Amniotic epithelial cell (primary cell): ENCODE measurements around the gene CCNB1.
"Not testable (repeated sequence)": the region's sequence is repeated elsewhere in the genome, so short reads cannot be mapped to it uniquely, and the experiment has no call there.

Experiments
- DNase-seq: peaks from one replicate; pipeline ENCODE4 v3.0.0-alpha.2; 2010; ENCODE audit warnings: low read depth

The CCNB1 gene

DNA sequence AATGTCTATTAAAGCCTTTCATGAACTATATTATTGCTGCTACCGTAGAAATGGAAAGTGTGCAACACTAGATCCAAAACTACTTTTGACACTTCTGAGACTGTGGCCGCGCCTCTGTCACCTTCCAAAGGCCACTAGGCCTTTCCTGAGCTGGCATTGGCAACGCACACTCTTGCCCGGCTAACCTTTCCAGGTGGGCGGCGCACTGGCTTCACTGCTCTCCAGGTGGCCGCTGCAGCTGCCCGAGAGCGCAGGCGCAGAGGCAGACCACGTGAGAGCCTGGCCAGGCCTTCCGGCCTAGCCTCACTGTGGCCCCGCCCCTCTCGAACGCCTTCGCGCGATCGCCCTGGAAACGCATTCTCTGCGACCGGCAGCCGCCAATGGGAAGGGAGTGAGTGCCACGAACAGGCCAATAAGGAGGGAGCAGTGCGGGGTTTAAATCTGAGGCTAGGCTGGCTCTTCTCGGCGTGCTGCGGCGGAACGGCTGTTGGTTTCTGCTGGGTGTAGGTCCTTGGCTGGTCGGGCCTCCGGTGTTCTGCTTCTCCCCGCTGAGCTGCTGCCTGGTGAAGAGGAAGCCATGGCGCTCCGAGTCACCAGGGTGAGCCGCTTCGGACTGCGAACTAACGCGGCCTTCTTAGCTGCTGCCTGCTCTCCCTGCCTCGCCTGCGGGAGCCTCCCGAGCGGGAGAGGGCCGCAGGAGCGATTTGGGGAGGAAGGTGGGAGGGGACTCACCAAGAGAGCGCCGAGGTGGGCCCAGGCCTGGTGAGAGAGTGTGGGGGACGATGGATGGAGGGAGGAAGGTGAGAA, at the start of gene CCNB1:
TSS of gene CCNB1 (plus strand) at position 465 of the 807 bp plus-strand sequence. CDS start at position 578, 113 bp downstream.
- peak; percentile 93 for DNase-seq

DNA sequence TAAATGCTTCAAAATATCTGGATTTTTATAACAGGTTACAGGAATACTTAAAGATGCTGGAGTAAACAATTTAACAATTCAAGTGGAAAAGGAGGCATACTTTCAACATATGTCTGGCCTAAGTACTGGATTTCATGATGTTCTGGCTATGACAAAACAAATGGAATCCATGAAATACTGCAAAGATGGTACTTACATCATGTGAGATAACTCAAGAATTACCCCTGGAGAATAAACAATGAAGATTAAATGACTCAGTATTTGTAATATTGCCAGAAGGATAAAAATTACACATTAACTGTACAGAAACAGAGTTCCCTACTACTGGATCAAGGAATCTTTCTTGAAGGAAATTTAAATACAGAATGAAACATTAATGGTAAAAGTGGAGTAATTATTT, 37.5 kb upstream of the CCNB1 start:
- peak; percentile 95 for DNase-seq

DNA sequence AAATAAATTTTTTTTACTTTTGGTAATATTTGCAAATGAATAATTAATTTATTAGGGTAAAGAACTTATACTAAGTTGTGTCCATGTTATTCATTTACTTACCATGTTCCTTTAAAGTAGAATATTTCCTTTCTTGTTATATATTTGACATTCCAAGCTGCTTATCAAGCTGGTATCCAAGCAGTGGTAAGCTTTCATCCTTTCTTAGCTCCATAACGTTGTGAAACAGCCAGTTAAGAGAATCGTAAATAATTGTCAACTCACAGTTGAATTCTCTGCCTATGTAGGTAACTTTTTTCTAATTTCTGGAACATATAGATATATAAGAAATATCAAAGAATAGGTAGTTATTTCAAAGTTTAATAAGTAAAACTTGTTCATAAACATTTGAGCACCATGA, 36.7 kb upstream of the CCNB1 start:
- DNase-seq, result peak; percentile 73

DNA sequence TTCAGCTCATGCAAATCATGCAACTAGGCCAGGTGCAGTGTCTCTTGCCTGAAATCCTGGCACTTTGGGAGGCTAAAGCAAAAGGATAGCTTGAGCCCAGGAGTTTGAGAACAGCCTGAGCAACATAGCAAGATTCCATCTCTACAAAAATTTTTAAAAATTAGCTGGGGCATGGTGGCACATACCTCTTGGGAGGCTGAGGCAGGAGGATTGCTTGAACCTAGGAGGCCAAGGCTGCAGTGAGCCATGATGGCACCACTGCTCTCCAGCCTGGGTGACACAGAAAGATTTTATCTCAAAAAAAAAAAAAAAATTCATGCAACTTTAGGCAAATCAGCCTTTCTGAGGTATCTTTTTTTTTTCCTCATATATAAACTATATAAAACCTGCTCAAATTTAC, 35.6 kb upstream of the CCNB1 start:
- no peak for DNase-seq

DNA sequence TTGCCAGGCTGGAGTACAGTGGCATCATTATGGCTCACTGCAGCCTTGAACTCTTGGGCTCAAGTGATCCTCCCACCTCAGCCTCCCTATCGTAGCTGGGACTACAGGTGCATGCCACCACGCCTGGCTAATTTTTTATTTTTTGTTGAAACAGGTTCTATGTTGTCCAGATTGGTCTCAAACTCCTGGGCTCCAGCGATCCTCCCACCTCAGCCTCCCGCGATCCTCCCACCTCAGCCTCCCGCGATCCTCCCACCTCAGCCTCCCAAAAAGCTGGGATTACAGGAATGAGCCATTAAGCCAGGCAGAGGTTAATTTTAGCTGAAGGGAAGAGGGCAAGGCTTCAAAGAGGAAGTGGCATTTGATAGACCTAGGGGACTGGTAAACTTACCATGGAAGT, 32.8 kb upstream of the CCNB1 start:
- DNase-seq, result no peak

DNA sequence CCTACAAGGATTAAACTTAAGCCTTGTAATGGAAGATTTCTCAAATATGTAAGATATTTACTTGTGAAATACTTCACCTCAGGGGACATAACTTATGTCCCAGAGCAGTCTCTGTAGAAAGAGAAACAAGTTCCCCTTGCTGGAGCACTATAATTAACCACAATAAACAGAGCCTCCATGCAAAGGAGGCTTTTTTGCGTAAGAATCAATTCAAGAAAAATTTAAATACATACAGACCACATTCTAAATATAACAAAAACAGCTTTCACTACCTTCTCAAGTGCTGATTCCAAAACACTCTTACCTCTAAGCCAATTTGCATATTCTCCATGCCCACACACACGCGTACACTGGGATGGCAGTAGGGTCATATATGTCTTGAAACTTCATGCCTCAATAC, 30.7 kb upstream of the CCNB1 start:
- peak; percentile 27 for DNase-seq

DNA sequence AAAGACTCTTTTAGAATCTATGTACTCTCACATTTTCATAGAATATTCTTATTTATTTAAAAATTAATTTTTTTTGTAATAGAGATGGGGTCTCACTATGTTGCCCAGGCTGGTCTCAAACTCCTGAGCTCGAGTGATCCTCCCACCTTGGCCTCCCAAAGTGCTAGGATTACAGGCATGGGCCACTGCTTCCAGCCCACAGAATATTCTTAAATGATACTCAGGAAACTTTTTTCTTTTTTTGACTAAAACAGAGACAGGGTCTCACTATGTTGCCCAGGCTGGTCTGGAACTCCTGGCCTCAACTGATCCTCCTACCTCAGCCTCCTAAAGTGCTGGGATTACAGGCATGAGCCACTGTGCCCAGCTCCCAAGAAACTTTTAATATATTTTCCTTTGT, 29.7 kb upstream of the CCNB1 start:
- not testable (repeated sequence) for DNase-seq

DNA sequence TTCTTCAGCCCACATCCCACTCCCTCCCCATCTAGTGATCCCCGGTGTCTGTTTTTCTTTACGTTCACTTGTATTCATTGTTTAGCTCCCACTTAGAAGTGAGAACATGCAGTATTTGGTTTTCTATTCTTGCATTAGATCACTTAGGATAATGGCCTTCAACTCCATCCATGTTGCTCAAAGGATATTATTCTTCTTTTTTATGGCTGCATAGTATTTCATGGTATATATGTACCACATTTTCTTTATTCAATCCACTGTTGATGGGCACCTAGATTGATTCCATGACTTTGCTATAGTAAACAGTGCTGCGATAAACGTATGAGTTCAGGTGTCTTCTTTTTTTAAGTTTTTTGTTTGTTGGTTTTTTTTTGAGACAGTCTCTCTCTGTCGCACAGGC, 29.1 kb upstream of the CCNB1 start:
- no peak for DNase-seq

DNA sequence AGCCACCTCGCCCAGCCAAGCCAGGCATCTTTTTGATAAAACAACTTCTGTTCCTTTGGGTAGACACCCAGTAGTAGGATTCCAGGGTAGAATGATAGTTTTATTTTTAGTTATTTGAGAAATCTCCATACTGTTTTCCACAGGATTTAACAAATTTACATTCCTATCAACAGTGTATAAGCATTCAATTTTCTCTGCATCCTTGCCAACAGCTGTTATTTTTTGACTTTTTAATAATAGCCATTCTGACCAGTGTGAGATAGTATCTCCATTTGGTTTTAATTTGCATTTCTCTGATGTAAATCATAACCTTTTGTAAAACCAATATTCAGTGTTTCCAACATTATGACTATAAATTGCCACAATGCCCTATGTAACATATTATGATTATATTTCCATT, 28.2 kb upstream of the CCNB1 start:
- no peak for DNase-seq

DNA sequence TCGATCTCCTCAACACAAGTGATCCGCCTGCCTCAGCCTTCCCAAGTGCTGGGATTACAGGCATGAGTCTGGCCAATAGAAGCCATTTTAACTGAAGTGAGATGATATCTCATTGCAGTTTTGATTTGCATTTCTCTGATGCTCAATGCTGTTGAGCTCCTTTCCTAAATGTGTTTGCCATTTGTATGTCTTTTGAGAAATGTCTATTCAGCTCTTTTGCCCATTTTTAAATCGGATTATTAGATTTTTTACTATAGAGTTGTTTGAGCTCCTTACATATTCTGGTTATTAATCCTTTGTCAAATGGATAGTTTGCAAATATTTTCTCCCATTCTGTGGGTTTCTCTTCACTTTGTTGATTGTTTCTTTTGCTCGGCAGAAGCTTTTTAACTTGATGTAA, 26.7 kb upstream of the CCNB1 start:
- DNase-seq, result not testable (repeated sequence)

DNA sequence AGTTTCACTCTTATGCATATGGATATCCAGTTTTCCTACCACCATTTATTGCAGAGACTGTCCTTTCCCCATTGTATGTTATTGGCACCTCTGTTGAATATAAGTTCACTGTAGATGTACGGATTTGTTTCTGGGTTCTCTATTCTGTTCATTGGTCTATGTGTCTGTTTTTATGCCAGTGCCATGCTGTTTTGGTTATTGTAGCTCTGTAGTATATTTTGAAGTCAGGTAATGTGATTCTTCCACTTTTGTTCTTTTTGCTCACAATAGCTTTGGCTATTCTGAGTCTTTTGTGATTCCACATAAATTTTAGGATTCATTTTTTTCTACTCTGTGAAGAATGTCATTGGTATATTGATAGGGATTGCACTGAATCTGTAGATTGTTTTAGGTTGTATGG, 26.1 kb upstream of the CCNB1 start:
- DNase-seq, result no peak

DNA sequence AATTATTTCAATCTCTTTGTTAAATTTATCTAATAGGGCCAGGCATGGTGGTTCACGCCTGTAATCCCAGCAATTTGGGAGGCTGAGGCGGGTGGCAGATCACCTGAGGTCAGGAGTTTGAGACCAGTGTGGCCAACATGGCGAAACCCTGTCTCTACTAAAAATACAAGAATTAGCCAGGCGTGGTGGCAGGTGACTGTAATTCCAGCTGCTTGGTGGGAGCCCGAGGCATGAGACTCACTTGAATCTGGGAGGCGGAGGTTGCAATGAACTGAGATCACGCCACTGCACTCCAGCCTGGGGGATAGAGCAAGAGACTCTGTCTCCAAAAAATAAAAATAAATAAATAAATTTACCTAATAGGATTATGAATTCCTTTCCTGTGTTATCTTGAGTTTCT, 18.4 kb upstream of the CCNB1 start:
- not testable (repeated sequence) for DNase-seq

DNA sequence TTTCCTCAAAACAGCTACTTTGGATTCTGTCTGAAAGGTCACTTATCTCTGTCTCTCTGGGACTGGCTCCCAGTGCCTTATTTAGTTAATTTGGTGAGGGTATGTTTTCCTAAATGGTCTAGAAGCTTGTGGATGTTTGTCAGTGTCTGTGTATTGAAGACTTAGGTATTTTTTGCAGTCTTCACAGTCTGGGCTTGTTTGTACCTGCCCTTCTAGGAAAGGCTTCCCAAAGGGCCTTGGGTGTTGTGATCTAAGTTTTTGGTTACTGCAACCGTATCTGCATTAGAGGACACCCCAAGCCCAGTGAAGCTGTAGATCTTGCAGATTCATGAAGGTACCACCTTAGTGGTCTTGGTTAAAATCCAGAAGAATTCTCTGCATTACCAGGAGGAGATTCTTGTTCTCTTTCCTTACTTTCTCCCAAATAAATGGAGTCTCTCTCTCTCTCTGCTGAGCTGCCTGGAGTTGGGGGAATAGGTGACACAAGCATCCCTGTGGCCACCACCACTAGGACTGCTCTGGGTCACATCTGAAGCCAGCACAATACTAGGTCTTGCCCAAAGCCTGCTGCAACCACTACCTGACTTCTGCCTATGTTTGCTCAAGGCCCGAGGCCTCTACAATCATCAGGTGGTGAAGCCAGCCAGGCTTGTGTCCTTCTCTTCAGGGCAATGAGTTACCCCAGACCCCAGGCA, 17.8 kb upstream of the CCNB1 start:
- DNase-seq, result no peak

DNA sequence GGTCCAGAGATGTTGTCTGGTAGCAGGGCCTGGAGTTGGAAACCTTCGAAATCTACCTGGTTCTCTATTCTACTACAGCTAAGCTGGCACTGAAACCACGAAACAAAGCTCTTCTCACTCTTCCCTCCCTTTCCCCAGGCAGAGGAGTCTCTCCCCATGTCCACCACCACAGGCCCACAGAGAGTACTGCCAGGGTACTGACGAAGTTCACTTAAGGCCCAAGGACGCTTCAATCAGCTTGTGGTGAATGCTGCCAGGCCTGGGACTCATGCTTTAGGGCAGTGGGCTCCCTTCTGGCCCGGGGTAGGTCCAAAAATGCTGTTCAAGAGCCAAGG, 17.3 kb upstream of the CCNB1 start:
- no peak for DNase-seq

DNA sequence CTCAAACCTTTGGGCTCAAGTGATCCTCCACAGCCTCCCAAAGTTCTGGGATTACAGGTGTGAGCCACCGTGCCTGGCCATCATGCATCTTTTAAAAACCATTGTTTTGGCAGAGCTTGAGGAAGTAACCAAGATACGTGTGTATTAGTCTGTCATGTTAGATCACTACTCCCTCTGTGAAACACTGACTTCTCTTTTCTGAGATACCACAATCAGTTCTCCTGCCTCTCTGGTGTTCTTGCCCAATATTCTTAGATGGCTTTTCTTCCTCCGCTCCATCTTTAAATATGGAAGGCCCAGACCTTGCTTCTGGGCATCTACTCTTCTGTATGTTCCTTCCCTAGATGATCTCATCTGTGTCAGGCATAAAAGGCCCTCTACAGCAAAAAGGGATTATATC, 14.2 kb upstream of the CCNB1 start:
- no peak for DNase-seq

DNA sequence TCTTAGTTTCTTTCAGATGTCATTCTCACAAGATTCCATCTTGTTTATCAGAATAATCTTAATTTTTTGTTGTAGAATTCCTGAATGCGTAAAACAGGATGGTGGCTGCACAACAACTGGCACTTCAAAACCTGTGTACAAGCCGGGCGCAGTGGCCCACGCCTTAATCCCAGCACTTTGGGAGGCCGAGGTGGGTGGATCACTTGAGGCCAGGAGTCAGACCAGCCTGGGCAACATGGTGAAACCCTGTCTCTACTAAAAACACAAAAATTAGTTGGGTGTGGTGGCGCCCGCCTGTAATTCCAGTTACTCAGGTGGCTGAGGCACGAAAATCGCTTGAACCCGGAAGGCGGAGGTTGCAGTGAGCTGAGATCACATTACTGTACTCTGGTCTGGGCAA, 10.5 kb upstream of the CCNB1 start:
- no peak for DNase-seq

DNA sequence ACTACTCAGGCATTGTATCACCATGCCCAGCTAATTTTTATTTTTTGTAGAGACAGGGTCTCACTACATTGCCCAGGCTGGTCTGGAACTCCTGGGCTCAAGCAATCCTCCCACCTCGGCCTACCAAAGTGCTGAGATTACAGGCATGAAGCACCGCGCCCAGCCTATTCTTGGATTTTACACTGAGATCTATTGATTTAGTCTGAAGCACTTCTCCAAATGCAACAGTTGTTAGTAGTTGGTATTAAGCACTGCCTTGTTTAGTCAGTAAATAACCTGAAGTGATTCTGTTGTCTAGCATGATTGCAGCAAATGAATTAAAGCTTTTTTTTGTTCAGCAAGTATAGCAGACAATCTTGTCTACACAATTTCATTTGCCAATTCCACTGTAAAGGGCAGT, 8.9 kb upstream of the CCNB1 start:
- no peak for DNase-seq

DNA sequence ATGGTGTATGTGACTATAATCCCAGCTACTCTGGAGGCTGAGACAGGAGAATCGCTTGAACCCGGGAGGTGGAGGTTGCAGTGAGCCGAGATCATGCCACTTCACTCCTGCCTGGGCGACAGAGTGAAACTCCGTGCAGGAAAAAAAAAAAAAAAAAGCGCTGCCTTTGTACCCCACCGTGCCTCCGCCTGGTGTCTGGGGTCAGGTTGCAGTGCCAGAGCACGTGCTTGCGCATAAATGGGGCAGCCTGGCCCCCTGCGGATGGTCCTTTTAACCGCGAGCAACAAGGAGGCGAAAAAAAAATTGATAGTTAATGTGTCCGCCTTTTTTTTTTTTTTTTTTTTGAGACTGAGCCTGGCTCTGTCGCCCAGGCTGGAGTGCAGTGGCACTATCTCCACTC, 6.3 kb upstream of the CCNB1 start:
- DNase-seq, result no peak

DNA sequence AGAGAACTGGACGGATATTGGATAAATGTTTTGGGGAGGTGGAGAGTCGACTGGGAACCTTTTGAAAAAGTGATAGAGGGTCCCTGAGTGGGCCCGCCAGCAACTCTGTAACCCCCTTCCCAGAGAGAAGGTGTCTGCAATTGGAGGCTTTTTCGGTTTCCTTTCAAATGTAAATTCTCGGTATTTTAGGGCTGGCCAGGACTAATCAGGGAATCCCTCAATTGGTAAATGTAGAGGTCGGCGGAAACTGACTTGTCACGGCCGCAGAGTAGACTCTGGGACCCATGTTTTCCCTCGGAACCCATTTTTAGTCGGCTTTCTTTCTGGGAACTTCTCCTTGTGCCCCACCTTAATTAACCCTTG, 524 bp downstream of the CCNB1 start:
- no peak for DNase-seq

DNA sequence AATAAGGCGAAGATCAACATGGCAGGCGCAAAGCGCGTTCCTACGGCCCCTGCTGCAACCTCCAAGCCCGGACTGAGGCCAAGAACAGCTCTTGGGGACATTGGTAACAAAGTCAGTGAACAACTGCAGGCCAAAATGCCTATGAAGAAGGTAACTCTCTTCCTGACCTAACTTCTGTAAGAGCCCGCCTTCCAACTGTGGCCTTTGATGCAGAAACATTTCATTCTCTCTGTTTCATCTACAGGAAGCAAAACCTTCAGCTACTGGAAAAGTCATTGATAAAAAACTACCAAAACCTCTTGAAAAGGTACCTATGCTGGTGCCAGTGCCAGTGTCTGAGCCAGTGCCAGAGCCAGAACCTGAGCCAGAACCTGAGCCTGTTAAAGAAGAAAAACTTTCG, 979 bp downstream of the CCNB1 start:
- no peak for DNase-seq

DNA sequence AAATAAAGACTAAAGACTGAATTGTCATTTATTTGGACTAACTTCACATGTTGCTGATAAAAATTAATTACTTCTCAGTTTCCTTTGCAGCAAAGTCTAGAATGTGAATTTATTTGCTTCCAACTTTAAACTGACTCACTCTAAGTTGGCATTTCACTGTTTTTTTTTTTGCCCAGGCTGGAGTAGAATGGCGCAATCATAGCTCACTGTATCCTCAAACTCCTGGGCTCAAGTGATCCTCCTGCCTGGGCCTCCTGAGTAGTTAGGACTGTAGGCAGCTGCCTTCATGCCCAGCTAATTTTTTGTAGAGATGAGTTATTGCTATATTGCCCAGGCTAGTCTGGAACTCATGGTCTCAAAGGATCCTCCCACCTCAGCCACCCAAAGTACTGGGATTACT, 3.5 kb downstream of the CCNB1 start:
- DNase-seq, result peak; percentile 42

DNA sequence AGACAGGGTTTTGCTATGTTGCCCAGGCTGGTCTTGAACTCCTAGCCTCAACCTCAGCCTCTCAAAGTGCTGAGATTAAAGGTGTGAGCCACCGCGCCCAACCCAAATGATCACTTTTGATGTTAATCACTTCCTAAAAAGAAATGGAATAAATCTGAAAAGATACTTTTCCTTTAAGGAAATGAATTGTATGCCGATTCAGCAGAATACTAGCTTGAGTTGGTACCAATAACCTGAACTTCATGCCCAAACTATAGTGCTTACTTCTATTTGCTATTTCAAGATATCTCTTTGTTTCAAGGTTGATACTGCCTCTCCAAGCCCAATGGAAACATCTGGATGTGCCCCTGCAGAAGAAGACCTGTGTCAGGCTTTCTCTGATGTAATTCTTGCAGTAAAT, 4.0 kb downstream of the CCNB1 start:
- no peak for DNase-seq

DNA sequence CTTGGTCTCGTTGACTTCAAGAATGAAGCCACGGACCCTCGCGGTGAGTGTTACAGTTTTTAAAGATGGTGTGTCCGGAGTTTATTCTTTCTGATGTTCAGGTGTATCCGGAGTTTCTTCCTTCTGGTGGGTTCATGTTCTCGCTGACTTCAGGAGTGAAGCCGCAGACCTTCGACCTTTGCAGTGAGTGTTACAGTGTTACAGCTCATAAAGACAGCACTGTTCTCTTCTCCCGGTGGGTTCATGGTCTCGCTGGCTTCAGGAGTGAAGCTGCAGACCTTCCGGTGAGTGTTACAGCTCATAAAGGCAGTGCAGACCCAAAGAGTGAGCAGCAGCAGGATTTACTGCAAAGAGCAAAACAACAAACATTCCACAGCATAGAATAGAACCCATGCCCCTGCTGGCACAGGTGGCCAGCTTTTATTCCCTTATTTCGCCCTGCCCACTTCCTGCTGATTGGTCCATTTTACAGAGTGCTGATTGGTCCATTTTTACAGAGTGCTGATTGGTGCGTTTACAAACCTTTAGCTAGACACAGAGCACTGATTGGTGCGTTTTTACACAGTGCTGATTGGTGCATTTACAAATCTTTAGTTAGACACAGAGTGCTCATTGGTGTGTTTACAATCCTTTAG, 14.8 kb downstream of the CCNB1 start:
- not testable (repeated sequence) for DNase-seq

DNA sequence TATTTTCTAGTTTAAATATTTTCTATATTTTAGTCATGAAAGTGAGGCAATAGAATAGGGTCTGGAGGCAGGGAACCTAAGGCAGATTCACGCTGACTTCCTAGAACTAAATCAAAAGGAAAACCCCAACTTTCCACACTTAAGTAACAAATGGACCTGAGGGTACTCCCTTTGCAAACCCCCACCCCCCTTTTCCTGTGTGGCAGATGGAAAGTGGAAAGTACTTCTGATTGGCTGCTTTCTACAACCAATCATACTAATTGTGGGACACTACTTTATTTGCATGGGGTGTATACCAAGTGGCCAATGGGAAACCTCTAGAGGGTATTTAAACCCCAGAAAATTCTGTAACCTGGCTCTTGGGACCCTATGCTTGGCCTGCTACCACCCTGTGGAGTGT, 17.7 kb downstream of the CCNB1 start:
- no peak for DNase-seq
